ENCODE measurements around the gene APCDD1. TPM values are rescaled to one million over a fixed set of nuclear protein-coding genes. Genes with fewer than 3 reads are reported as not detected.

The APCDD1 gene
- total RNA-seq, 4 donors from 2014 or later: 7.8 to 13.5 (median 11.9) TPM

GRCh38 chr18:10420561-10421352, 33.7 kb upstream of the APCDD1 start:
- no peak for TF ChIP-seq POLR2A (IDR thresholded peaks at IDR 0.05)
- TF ChIP-seq, protein P1, sequence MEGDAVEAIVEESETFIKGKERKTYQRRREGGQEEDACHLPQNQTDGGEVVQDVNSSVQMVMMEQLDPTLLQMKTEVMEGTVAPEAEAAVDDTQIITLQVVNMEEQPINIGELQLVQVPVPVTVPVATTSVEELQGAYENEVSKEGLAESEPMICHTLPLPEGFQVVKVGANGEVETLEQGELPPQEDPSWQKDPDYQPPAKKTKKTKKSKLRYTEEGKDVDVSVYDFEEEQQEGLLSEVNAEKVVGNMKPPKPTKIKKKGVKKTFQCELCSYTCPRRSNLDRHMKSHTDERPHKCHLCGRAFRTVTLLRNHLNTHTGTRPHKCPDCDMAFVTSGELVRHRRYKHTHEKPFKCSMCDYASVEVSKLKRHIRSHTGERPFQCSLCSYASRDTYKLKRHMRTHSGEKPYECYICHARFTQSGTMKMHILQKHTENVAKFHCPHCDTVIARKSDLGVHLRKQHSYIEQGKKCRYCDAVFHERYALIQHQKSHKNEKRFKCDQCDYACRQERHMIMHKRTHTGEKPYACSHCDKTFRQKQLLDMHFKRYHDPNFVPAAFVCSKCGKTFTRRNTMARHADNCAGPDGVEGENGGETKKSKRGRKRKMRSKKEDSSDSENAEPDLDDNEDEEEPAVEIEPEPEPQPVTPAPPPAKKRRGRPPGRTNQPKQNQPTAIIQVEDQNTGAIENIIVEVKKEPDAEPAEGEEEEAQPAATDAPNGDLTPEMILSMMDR (IDR thresholded peaks at IDR 0.05): no peak
- Histone ChIP-seq H3K9me3 (no peaks in the 10 kb centered on the region), H3K27me3 (no peaks in the 10 kb centered on the region), H3K4me1 (no peaks in the 10 kb centered on the region), H3K4me3 (replicated peaks in 1 of 3) (no peak overlapping the region), H3K36me3 (no peaks in the 10 kb centered on the region), H3K27ac (no peak overlapping the region)
- intact Hi-C loops (cut with DNase I): no loop called here
- 84 to 92% methylated on average over 5 of the region's 5 CpGs for WGBS, 2 donors
- DNase-seq: no peak

- no peak overlapping the region for H3K4me3 ChIP-seq (replicated peaks in 1 of 3)
- TF ChIP-seq, protein P1 (IDR thresholded peaks at IDR 0.05): no peak
- TF ChIP-seq POLR2A (IDR thresholded peaks at IDR 0.05): no peak
- intact Hi-C loops (cut with DNase I): no loop called here
- H3K4me1 ChIP-seq: no peaks in the 10 kb centered on the region
- H3K27ac ChIP-seq: no peak overlapping the region
- no peak for DNase-seq
- no peaks in the 10 kb centered on the region for H3K36me3 ChIP-seq
- WGBS, 2 donors: 69 to 75% methylated on average over 5 of the region's 5 CpGs
- no peaks in the 10 kb centered on the region for H3K9me3 ChIP-seq
- no peaks in the 10 kb centered on the region for H3K27me3 ChIP-seq
Measured at GRCh38 chr18:10421859-10422258, 32.6 kb upstream of the APCDD1 start.

DNA sequence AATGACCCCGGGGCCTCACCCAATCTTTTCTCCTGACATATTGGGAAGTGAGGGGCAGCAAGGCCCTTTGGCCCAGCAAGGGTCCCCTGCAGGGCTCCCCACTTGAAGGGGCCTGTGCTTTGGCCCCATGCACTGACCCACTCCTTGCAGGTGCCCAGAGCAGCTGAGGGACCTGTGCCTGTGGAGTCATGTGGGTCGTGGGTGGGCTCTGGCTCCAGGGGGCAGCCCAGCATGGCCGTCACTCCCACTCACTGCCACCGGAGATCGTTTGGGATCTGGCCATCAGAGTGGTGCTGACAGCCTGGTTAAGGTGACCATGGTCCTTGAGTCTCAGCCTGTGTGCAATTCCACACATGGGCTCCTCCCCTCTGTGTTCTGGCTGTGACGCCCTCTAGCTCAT, 31.7 kb upstream of the APCDD1 start:
- Histone ChIP-seq H3K36me3 (no peaks in the 10 kb centered on the region), H3K4me3 (replicated peaks in 1 of 3) (no peak overlapping the region), H3K27me3 (no peaks in the 10 kb centered on the region), H3K9me3 (no peaks in the 10 kb centered on the region), H3K27ac (no peak overlapping the region), H3K4me1 (no peaks in the 10 kb centered on the region)
- TF ChIP-seq, protein P1 (IDR thresholded peaks at IDR 0.05): no peak
- TF ChIP-seq POLR2A (IDR thresholded peaks at IDR 0.05): no peak
- WGBS, 2 donors: 92 to 93% methylated on average over 6 of the region's 6 CpGs
- DNase-seq: no peak
- intact Hi-C loops (cut with DNase I): no loop called here

DNA sequence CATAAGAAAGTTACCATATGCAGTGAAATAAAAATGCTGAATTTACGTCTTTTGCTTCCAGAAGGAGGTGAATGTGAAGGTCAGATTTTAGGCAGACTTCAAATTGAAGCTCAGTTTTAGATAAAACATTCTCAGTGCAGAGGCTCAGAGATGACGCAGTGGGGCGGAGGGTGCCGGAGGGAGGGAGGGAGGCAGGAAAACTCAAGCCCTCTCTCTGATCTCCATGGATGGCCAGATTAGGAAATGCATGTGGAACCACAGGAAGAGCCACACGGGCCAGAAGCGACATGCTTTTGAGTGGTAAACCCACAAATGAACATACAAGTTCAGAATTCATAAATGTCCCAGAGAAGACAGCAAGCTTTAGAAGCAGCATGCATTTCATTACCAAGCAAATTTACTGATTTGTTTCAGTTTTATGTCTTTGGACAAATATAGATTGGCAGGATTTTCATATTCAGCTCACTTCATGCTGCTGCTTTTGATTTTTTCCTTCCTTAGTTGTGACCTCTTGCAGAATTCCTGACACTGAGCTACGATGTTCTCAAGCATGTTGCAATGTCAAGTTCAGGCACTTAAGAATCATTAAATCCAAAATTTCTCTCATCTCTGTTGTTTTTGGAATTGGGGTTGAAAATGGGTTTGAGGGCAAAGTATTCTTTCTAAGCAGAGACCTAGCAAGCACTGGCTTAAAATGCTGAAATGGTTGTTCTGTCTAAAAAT, 29.7 kb upstream of the APCDD1 start:
- Histone ChIP-seq H3K27me3 (no peaks in the 10 kb centered on the region), H3K4me1 (no peaks in the 10 kb centered on the region), H3K4me3 (replicated peaks in 1 of 3) (no peak overlapping the region), H3K27ac (no peak overlapping the region), H3K36me3 (no peaks in the 10 kb centered on the region), H3K9me3 (no peaks in the 10 kb centered on the region)
- intact Hi-C loops (cut with DNase I): no loop called here
- no peak for DNase-seq
- WGBS, 2 donors: 63 to 71% methylated on average over 7 of the region's 7 CpGs
- no peak for TF ChIP-seq POLR2A (IDR thresholded peaks at IDR 0.05)
- TF ChIP-seq, protein P1 (IDR thresholded peaks at IDR 0.05): no peak

DNA sequence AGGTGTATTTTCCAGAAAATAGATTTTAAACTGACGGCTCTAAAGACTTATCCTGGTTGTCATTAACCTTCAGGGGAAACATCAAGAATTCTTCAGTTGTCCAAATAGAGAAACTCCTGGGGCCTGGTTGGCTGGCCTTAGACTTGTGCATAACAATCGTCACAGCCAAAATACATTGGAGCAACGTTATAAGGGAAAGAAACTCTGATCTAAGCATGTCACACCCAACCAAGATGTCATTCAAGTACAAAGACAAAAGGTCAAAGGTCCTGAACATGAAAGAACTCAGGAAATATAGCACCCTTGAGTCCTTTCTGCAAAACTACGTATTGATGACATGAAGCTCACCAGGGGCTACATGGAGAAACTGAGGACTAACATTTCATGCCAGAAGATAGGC, 23.8 kb upstream of the APCDD1 start:
- Histone ChIP-seq H3K36me3 (no peaks in the 10 kb centered on the region), H3K9me3 (no peaks in the 10 kb centered on the region), H3K27me3 (no peaks in the 10 kb centered on the region), H3K4me1 (peaks cover 0 to 6% of the 10 kb centered on the region in 2 donors), H3K27ac (no peak overlapping the region), H3K4me3 (replicated peaks in 1 of 3) (no peak overlapping the region)
- intact Hi-C loops (cut with DNase I): no loop called here
- 70 to 73% methylated on average over 4 of the region's 4 CpGs for WGBS, 2 donors
- DNase-seq: no peak
- TF ChIP-seq POLR2A (IDR thresholded peaks at IDR 0.05): no peak
- TF ChIP-seq, protein P1 (IDR thresholded peaks at IDR 0.05): no peak

Measured in thyroid gland (tissue), 4 donors.